IPS DF 4.7 (cell line): ENCODE data around the gene PIAS2.
"Not testable (repeated sequence)": the region's sequence is repeated elsewhere in the genome, so short reads cannot be mapped to it uniquely, and the experiment has no call there.

Experiments
- DNase-seq: peaks from one replicate; pipeline ENCODE4 v3.0.0-alpha.2; 2013; ENCODE audit warnings: low spot score; ENCODE audit errors: extremely low read depth

The PIAS2 gene

DNA sequence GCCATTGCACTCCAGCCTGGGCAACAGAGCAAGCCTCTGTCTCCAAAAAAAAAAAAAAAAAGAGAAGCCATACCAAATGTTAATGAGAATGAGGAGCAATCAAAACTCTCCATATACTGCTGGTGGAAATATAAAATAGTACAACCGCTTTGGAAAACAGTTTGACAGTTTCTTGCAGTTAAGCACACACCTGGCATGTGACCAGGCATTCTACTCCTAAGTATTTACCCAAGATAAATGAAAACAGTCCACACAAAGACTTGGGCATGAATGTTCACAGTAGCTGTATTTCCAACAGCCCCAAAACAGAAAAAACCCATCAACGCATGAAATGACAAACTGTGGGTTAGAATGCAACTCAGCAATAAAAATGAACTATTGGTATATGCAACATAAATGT lies 84.5 kb downstream of the PIAS2 start:
- DNase-seq: no peak

DNA sequence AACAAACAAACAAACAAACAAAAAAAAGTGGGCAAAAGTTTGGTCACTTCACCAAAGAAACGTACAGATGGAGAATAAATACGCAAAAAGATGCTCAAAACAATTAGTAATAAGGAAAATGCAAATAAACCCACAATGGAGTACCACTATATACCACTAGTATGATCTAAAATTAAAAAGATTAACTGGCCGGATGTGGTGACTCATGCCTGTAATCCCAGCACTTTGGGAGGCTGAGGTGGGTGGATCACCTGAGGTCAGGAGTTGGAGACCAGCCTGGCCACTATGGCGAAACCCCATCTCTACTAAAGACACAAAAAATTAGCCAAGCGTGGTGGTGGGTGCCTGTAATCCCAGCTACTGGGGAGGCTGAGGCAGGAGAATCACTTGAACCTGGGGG lies 84.9 kb downstream of the PIAS2 start:
- DNase-seq: not testable (repeated sequence)

GRCh38 chr18:46831434-46831833 lies 85.9 kb downstream of the PIAS2 start:
- no peak for DNase-seq

DNA sequence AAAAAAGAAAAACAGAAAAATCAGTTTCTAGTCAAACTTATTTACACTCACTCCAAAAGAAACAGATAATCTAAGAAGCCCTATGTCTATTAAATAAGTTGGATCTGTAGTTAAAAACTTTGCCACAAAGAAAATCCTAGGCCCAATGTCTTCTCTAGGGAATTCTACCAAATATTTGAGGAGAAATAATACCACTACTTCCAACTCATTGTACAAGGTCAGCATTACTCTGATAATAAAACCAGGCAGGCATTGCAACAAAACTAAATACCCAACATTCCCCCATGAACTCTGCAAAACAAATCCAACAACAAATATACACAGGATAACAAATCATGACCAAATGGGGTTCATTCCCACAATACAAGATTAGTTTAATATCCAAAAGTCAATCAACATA lies 86.7 kb downstream of the PIAS2 start:
- no peak for DNase-seq

DNA sequence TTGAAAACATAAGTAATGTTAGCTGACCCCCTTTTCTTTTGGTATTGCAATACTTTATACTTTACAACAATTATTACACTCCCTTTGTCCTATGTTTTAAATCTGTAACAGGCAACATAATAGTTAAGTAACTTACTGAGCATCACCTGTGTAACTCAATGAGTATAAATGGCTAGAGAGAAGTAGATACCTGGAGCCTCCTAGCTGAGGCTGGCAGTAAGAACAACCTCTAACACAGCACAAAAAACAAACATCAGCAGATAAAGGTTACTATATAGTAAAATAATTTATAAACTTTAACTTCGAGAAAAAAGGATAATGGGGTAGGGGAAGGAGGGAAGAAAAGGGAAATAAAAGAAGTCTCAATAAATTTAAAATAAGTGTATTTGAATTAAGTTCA lies 87.4 kb downstream of the PIAS2 start:
- no peak for DNase-seq

DNA sequence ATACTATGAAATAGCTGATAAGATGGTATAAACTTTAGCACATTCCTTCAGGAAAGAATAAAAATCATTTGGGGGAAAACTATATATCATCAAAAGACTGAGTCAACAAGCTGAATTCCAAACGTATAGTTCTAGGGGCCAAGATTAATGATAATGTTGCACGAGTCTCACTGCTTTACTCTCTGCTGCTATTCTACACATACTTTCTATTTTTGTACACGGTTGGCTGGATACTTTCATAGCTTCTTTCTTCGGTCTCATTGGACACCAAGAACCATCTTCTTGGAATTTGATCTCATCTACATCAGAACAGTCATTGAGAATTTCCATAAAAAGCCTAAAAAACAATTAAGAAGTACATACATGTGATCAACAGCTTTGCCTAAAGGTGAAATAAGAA lies 87.8 kb downstream of the PIAS2 start:
- no peak for DNase-seq

DNA sequence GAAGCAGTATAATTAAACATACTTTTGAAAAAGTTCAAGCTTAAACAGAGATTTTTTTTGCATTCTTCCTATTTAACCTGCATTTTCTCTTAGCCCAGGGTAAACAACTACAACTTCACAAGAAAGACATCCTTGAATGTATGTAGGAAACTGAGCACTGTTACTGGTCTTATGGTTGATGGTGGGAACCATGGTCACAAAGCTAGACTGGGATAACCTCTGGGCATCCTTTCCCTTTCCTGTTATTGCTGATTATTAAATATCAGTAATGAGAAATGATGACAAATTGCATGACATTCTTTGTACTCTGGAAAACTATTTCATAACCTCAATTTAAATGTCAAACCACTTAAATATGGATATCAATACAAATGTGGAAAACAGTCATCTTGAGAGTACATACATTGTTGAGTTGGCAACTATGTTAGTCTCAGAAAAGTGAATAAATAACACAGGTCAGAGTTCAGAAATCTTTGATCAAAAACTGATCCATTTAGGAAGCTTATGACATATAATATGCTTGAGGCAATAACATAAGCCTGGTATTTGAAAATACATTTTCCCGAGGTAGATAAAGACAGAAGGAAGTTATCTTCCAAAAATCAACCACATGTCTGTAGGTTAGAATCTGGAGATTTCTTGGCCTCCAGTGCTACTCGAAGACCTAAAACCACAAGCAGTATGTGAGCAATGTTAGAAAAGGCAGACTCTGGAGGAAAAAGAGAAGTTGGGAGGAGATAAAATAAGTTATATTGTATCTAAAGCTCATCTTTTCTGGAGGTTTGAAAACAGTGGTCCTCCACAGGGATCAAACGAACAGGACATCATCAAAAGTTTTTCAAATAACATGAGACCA lies 95.2 kb downstream of the PIAS2 start:
- DNase-seq: no peak

DNA sequence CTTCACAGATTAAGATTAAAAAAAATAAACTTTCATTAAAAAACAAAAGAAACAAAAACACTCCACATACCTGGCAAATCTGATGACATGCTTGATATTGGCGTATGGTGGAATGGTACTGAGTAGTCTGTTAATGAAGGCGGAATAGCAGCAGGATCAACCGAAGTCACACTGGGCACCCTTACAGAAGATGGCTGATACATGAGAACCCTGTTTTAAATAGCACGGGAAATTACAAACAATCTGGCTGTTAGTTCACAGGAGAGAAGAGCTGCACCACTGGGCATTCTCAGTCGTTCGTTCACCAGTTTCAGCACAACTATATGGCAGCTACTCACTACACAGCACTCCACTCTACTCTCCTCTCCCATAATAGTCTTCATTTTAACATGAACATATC lies 96.4 kb downstream of the PIAS2 start:
- no peak for DNase-seq

GRCh38 chr18:46815661-46816060 lies 101.6 kb downstream of the PIAS2 start:
- DNase-seq: no peak

GRCh38 chr18:46814399-46814798 lies 102.9 kb downstream of the PIAS2 start:
- no peak for DNase-seq

- DNase-seq: no peak
Measured at GRCh38 chr18:46812311-46812710, 105.0 kb downstream of the PIAS2 start.

DNA sequence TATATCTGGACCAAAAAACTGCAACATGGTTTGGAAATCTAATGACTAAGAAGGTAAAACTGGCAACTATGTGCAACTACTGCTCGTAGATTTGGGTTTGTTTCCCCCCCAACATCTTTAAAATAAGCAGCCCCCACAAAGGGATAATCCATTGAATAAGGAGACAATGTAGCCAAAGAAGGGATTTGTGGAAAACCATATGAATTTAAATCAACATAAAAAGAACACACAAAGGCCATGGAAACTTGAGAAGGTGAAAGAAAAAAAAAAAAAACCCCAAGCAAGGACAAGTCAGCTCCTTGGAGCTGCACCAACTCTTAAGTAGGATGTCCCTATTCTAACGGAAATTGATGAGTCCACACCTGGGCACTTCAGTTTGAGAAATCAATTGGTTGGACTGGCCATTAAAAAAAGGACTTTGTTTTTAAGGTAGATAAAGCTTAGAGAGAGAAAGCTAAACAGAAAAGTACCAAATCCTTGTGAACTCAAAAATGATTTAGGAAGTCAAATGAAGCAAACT lies 106.8 kb downstream of the PIAS2 start:
- DNase-seq: no peak

GRCh38 chr18:46809145-46809544 lies 108.2 kb downstream of the PIAS2 start:
- no peak for DNase-seq

DNA sequence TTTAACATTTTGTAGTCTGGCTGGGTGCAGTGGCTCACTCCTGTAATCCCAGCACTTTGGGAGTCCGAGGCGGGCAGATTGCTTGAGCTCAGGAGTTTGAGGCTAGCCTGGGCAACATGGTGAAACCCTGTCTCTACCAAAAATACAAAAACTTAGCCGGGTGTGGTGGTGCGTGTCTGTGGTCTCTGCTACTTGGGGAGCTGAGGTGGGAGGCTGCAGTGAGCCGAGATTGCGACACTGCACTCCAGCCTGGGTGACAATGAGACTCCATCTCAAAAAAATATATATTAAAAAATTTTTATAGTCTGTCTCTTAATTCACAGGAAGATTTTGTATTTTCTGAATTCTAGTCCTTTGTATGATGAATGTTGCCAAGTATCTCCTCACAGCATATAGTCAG lies 121.4 kb downstream of the PIAS2 start:
- not testable (repeated sequence) for DNase-seq

DNA sequence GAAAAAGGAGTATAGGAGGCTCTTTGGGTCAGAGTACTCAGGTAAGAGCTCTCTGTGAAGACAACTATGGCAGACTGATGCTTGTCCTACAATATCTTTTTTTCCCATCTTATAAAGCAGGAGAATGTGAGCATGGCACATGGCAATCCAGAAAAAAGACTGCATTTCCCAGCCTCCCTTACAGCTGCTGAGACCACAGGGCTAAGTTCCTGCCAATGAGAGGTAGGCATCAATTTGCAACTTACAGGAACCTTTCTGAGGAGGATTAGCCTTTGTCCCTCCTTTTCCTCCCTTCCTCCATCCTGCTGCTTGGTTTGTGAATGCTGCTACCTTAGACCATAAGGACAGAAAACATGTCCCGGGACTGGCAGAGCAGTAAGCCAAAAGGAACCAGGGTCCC lies 122.7 kb downstream of the PIAS2 start:
- no peak for DNase-seq

DNA sequence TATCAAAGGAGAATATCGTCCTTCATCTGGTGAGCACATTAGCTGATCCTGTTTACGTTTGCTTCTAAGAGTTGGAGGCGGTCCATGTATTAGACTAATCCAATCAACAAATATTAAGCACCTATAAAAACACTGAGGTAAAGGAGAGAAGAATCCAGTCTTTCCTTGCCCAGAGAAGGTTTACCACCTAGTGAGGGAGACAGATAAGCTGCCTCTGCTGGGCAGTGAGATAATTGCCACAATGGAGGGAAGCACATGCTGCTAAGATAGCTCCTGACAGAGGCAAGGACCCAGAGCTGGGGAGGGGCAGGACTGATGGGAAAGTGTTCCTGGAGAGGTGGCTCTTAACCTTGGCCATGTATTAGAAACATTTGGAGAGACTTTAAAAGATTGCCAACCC lies 123.7 kb downstream of the PIAS2 start:
- DNase-seq: no peak

DNA sequence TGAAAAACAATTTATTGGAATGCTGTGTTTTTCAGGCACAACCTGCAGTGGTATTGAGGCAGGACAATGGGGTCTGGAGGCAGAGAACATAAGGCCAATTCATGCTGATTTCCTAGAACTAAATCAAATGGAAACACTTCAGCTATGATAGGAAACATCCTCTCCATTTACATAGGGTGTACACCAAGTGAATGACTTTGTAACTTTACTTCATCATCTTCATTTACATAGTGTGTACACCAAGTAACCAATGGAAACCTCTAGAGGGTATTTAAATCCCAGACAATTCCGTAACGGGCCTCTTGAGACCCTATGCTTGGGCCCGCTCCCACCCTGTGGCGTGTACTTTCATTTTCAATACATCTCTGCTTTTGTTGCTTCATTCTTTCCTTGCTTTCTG lies 128.2 kb downstream of the PIAS2 start:
- DNase-seq: no peak

GRCh38 chr18:46787674-46788073 lies 129.6 kb downstream of the PIAS2 start:
- DNase-seq: no peak

DNA sequence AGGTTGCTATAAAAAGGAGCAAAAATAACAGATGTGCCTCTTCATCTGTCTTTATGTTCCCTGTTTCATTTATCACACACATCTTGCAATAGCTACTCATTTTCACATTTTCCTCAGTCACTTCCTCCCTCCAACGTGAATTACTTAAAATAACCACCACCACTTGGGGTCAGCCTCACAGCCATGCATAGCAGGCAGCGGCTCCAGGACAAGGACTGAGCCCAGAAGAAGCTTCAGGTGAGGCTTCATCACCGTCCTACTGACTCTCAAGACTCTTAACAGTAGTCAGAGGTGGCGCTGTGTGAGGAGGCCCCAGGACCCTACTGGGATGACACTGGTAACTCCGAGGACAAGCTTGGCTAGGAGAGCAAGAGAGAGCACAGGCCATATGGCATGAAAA lies 144.9 kb downstream of the PIAS2 start:
- DNase-seq: no peak

GRCh38 chr18:46771141-46771540 lies 146.2 kb downstream of the PIAS2 start:
- DNase-seq: no peak

DNA sequence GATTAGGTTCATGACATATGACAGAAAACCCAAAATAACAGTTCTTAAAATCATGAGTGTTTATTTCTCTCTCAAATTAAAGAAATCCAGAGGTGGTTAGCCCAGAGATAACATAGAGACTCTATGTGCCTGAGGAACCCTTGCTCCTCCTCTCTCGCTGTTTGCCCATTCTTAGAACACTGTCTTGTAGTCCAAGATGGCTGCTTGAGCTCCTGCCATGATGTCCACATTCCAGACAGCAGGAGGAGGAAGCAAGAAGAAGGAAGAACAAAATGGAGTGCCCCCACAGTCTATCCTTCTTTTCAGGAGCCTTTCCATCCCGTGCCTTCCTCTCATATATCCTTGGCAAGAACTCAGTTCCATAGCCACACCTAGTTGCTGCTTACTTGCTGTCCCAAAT lies 146.6 kb downstream of the PIAS2 start:
- no peak for DNase-seq

DNA sequence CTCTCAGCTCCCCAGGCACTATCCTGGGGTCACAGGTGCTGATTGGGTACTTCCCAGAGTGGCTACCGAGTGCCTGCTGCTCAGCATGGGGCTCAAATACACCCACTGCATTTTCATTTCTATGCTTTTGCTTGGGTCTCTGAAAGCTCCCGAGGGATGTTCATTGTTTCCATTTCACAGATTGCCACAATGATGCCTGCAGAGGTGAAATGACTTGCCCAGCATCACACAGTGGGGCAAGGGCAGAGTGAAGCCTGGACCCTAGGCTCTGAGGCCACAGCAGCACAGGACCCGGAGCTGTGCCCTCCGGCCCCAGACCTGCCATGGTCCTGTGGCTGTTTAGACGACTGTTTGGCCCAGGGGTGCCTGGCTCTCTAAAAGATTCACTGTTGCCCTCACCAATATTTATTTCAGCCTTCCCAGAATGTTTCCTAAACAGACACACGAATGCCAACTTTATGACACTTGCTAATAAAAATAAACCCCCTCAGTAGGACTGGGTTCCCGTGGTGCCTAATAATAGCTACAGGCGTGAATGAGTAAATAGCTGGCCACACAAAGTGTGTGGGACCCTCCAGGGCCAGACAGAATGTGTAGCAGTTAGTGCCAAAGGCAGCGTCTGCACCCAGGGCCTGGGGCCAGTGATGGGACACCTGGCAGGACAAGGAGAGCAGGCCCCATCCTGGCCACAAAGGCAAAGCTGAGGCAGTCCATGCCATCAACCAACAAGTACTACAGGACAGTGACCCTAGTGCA lies 149.0 kb downstream of the PIAS2 start:
- no peak for DNase-seq

DNA sequence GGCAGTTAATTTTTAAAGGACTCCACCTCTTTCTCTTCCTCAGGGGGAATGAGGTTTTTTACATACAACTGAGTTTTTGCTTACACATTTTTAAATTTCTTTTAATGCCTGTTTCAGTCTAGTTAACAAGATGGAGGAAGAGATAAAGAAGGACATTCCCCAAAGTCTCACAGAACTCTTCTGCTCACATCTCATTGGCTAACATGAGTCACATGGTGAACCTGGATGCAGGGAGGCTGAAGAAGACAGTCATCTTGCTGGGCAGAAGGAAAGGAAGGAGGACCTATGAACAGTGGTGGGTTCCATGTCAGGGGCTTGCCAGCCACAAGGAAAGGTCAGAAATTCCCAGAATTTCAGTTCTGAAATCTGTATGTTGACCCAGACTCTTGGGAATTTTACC lies 150.1 kb downstream of the PIAS2 start:
- DNase-seq: no peak
